ENCODE data around the gene RCHY1.
"Not testable (repeated sequence)": the region's sequence is repeated elsewhere in the genome, so short reads cannot be mapped to it uniquely, and the experiment has no call there.

RCHY1 gene

DNA sequence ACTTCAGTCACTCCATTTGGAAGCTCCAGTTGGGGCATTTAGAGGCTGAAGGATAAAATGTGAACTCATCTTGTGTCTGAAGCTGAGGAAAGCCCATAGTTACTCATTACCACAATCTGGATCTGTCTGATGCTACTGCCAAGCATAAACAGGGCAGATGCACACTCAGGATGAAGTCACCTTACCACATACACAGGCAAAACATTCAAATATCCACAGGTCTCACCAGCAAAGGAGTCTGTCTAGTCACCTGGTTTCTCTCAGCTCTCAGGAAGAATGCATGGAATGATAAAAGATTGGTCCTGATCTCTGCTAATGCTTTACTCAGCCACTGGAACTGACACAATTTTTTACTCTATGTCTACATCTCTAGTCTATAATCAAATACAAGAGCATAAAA lies 28.6 kb upstream of the RCHY1 start:
- Histone ChIP-seq H3K4me2 (ENCODE audit: low read length) (no peak overlapping the region), H3K4me1 (no peaks in the 10 kb centered on the region), H3K36me3 (ENCODE audit: control insufficient read depth, insufficient read depth, low read length) (no peaks in the 10 kb centered on the region), H3K27me3 (ENCODE audit: control insufficient read depth, insufficient read depth, low read length) (no peaks in the 10 kb centered on the region), H3K9me3 (ENCODE audit: control insufficient read depth, low read length) (no peaks in the 10 kb centered on the region), H3K9ac (no peak overlapping the region), H2AFZ (no peak overlapping the region), H3K27ac (no peak overlapping the region), H3K4me3 (ENCODE audit: low read depth, low read length) (no peak overlapping the region), H3K79me2 (no peaks in the 10 kb centered on the region)
- TF ChIP-seq CTCF (IDR thresholded peaks at IDR 0.05), result no peak

DNA sequence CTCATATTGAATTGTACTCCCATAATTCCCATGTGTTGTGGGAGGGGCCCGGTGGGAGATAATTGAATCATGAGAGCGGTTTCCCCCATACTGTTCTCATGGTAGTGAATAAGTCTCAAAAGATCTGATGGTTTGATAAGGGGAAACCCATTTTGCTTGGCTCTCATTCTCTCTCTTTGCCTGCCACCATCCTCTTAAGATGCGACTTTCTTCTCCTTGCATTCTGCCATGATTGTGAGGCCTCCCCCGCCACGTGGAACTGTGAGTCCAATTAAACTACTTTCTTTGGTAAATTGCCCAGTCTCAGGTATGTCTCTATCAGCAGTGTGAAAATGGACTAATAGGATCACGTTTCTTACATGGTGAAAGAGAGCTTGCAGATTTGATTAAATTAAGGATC lies 23.1 kb upstream of the RCHY1 start:
- not testable (repeated sequence) for H3K9me3 ChIP-seq (ENCODE audit: control insufficient read depth, low read length); H3K9ac ChIP-seq; H3K36me3 ChIP-seq (ENCODE audit: control insufficient read depth, insufficient read depth, low read length); H3K27ac ChIP-seq; H3K4me2 ChIP-seq (ENCODE audit: low read length); H3K27me3 ChIP-seq (ENCODE audit: control insufficient read depth, insufficient read depth, low read length); H2AFZ ChIP-seq; H3K79me2 ChIP-seq; H3K4me1 ChIP-seq; H3K4me3 ChIP-seq (ENCODE audit: low read depth, low read length)

DNA sequence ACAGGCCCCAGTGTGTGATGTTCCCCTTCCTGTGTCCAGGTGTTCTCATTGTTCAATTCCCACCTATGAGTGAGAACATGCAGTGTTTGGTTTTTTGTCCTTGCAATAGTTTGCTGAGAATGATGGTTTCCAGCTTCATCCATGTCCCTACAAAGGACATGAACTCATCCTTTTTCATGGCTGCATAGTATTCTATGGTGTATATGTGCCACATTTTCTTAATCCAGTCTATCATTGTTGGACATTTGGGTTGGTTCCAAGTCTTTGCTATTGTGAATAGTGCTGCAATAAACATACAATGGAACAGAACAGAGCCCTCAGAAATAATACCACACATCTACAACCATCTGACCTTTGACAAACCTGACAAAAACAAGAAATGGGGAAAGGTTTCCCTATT lies 19.7 kb upstream of the RCHY1 start:
- not testable (repeated sequence) for H3K4me3 ChIP-seq (ENCODE audit: low read depth, low read length); H2AFZ ChIP-seq; H3K4me1 ChIP-seq; H3K9me3 ChIP-seq (ENCODE audit: control insufficient read depth, low read length); H3K27me3 ChIP-seq (ENCODE audit: control insufficient read depth, insufficient read depth, low read length); H3K79me2 ChIP-seq; H3K36me3 ChIP-seq (ENCODE audit: control insufficient read depth, insufficient read depth, low read length); H3K27ac ChIP-seq; H3K4me2 ChIP-seq (ENCODE audit: low read length); H3K9ac ChIP-seq

- H3K4me3 ChIP-seq (ENCODE audit: low read depth, low read length); H3K4me1 ChIP-seq; H3K27ac ChIP-seq; H3K9me3 ChIP-seq (ENCODE audit: control insufficient read depth, low read length); H3K36me3 ChIP-seq (ENCODE audit: control insufficient read depth, insufficient read depth, low read length); H3K79me2 ChIP-seq; H3K27me3 ChIP-seq (ENCODE audit: control insufficient read depth, insufficient read depth, low read length); H3K9ac ChIP-seq; H3K4me2 ChIP-seq (ENCODE audit: low read length); H2AFZ ChIP-seq: not testable (repeated sequence)
These were observed 19.2 kb upstream of the RCHY1 start for GRCh38 chr4:75533339-75533887.

GRCh38 chr4:75531536-75532143 lies 17.4 kb upstream of the RCHY1 start:
- not testable (repeated sequence) for H3K4me1 ChIP-seq; H3K36me3 ChIP-seq (ENCODE audit: control insufficient read depth, insufficient read depth, low read length); H3K27me3 ChIP-seq (ENCODE audit: control insufficient read depth, insufficient read depth, low read length); H2AFZ ChIP-seq; H3K9ac ChIP-seq; H3K27ac ChIP-seq; H3K79me2 ChIP-seq; H3K9me3 ChIP-seq (ENCODE audit: control insufficient read depth, low read length); H3K4me3 ChIP-seq (ENCODE audit: low read depth, low read length); H3K4me2 ChIP-seq (ENCODE audit: low read length)

GRCh38 chr4:75530556-75531322 lies 16.5 kb upstream of the RCHY1 start:
- Histone ChIP-seq H3K36me3 (ENCODE audit: control insufficient read depth, insufficient read depth, low read length) (no peaks in the 10 kb centered on the region), H3K4me1 (no peaks in the 10 kb centered on the region), H3K27ac (no peak overlapping the region)

More at GRCh38 chr4:75530556-75531322, 16.5 kb upstream of the RCHY1 start:
- Histone ChIP-seq H2AFZ (no peak overlapping the region), H3K79me2 (no peaks in the 10 kb centered on the region), H3K4me3 (ENCODE audit: low read depth, low read length) (no peak overlapping the region), H3K27me3 (ENCODE audit: control insufficient read depth, insufficient read depth, low read length) (no peaks in the 10 kb centered on the region), H3K9me3 (ENCODE audit: control insufficient read depth, low read length) (no peaks in the 10 kb centered on the region), H3K9ac (no peak overlapping the region), H3K4me2 (ENCODE audit: low read length) (no peak overlapping the region)
- TF ChIP-seq CTCF (IDR thresholded peaks at IDR 0.05), result no peak

Measured in parathyroid adenoma (tissue), 2 donors.